ENCODE measurements around the gene HLA-A.
"Not testable (repeated sequence)": the region's sequence is repeated elsewhere in the genome, so short reads cannot be mapped to it uniquely, and the experiment has no call there.

Gene HLA-A

DNA sequence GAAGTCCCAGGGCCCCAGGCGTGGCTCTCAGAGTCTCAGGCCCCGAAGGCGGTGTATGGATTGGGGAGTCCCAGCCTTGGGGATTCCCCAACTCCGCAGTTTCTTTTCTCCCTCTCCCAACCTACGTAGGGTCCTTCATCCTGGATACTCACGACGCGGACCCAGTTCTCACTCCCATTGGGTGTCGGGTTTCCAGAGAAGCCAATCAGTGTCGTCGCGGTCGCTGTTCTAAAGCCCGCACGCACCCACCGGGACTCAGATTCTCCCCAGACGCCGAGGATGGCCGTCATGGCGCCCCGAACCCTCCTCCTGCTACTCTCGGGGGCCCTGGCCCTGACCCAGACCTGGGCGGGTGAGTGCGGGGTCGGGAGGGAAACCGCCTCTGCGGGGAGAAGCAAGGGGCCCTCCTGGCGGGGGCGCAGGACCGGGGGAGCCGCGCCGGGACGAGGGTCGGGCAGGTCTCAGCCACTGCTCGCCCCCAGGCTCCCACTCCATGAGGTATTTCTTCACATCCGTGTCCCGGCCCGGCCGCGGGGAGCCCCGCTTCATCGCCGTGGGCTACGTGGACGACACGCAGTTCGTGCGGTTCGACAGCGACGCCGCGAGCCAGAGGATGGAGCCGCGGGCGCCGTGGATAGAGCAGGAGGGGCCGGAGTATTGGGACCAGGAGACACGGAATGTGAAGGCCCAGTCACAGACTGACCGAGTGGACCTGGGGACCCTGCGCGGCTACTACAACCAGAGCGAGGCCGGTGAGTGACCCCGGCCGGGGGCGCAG is at the start of gene HLA-A:
Gene HLA-A, plus strand, starts transcription at position 258 of the 778 bp plus-strand sequence. Its CDS starts 22 bp downstream, at position 280.
- peak; percentile 95 for DNase-seq (ENCODE audit: low spot score)

DNA sequence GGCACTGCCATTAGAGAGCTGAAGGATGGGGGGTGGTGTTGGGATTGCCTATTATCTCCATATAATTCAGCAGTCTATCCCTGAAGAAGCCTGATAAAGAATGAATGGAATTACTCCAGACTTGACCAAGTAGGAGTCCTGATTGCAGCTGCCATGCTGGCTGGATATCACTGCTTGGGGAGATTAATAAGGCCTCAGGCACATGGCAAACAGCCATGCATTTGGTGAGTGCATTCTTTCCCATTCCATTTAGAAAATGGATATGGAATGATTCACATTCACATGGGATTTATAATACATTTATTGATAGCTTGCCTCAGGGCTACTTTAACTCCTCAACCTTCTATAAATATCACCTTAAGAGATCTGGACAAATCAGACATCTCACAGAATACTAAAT is 49.6 kb upstream of the HLA-A start:
- DNase-seq (ENCODE audit: low spot score), result no peak

DNA sequence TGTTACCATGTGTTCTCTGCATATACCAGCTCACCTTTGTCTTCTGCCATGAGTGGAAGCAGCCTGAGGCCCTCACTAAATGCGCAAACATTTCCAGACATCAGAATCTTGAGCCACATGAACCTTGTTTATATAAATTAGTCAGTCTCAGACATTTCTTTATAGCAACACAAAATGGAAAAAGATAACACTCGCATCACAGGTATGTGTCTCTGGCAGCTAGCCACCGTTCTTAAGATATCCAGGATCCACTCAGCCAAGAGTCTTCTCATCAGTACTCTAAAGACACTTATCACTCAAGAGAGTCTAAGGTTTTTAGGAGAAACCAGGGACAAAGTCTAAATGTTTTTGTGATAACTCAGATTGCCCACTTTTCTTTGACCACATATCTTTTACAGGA is 43.1 kb upstream of the HLA-A start:
- DNase-seq (ENCODE audit: low spot score), result peak; percentile 55

DNA sequence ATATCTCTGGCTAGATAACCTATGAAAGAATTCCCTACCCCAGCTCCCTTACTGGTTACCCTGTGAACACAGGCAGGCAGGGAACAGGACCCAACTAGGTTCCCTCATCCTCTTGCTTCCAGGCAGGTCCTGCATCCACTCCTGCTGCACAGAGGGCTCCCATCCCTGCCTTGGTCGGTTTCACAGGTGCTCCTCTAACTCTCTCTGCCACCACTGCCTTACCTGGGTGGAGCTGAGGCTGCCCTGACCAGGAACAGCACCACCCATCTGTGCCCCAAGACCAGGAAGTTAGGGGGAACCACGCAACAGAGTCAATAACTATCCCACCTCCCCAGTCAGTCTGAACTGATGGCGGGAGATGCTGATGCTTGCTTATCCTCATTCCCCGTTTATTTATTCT is 37.0 kb upstream of the HLA-A start:
- DNase-seq (ENCODE audit: low spot score), result no peak

DNA sequence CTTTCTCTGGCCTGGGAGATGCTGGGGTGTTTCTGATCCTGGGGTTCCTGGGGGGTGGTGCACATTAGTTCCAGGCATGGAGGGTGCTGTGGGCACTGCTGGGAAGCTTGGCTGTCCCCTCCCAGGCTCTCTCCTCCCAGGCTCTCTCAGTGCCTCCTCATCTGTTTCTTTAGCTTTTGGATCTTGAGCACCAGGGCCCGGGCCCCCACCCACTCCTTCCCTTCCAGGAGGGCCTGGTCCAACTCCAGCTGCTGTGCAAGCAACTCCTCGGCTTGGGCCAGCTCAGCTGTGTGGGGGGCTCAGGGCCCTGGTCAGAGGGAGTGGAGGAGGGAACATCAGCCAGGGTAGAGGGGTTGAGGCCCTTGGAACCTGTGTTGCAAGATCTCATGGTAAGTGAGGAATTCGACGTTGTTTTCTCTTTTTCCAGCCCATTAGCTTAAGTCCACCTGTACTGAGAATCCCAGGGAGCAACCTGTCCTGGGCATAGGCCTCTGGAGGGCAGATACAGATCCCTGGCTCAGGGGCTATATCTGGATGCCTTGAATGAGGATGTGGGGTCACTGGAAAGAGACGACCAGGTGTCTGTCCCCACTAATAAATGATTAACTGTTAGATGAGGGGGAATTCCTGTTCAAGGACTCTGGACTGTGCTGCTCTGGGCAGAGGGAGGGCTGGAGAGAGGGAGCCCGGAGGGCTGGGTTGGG is 34.5 kb upstream of the HLA-A start:
- peak; percentile 49 for DNase-seq (ENCODE audit: low spot score)

DNA sequence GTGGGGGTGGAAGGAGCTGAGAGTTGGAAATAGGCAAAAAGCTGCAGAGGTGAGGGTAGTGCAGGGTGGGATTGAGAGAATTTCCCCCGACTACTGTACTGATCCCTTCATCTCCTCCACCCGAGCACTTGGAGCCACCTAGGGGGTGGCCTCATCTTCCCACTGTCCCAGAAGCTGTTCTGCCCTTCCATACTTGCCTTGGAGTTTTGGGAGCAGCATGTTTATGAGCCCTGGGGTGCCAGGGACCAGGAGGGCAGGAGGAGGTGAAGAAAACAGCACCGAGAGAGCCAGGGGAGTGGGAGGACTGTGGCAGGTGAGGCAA is 34.0 kb upstream of the HLA-A start:
- no peak for DNase-seq (ENCODE audit: low spot score)

DNA sequence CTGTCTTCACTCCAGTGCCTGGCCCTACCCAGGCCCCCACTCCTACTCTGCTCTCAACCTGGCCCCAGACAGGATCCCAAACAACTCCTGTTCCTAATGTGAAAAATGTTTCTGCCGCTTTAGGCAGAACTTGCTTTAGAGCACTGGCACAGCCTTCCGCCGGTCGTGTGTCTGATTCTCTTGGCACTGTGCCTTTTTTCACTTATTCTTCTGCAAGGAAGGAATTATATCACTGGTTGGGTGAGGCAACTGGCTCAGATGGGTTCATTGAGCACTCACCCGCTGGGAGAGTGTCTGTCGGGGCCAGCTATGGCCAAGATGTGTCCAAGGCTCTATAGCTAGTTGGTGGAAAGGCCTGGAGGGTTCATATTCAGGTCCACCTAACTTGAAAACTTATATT is 33.6 kb upstream of the HLA-A start:
- DNase-seq (ENCODE audit: low spot score), result peak; percentile 46

DNA sequence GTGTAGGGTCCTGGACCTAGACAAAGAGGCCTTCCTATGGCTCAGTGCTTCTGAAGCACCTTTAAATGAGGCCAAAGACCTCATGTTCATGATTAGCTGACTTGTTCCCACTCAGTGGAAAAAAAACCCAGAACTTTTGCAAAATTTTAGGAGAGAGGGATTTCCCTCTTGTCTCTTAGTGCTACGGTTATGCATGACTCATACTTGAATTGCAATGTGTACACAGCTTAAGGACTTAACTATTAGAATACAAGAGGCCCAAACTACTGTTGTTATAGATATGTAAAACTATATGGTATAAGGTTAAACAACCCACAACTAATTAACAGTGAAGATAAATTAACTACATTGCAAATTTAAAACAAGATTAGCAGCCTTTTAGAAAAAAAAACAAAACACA is 32.3 kb upstream of the HLA-A start:
- no peak for DNase-seq (ENCODE audit: low spot score)

DNA sequence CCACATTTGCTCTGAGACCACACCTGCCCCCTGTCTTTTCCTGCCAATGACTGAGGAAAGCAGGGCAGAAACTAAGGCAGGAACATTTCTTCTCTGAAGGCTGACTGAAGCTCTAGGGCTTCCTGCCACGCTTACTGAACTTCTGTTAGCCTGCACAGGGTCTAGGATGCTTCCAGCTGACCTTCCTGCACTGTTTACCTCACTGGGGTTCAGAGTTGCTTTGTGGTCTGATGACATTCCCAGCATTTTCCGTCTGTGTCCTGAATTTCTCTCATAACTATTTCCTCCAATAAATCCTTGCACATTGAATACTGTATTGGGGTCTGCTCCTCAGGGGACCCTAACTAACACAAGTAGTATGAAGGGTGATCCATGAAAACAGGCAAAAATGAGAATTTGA is 29.5 kb upstream of the HLA-A start:
- DNase-seq (ENCODE audit: low spot score), result no peak

DNA sequence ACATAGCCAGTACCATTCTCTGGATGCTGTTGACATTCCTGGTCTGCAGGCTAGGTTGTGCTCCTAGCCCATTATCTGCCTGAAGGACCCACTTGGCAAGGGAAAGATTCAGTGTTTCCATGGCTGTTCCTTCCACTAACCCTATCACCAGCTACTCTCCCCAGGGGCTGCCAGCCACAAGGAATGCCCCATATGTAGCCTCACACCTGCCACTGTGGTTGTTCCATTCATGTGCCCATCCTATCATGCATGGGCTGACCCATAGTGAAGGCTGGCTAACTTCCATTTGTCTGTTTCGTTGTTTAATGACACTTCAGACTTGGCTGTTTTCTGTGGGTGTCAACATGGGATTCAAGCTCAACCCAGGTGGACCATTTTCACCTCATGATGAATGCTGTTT is 25.6 kb upstream of the HLA-A start:
- DNase-seq (ENCODE audit: low spot score), result no peak

DNA sequence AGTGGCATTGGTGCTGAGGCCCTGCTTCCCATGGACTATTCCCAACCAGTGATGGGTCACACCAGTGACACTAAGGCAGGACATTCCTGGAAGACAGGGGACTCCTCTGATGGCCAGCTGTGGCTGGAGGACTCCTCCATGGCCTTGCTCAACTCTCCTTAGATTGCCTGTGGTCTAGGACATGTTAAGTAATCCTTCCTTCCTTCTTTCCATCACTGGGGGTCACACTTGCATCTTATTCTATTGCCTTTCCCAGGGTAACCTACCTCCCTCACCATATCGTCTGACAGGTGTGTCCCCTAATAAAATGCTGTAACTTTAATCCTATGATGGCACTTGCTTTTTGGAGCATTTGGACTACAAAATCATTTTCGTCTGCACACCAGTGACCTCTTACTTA is 24.5 kb upstream of the HLA-A start:
- DNase-seq (ENCODE audit: low spot score), result no peak

DNA sequence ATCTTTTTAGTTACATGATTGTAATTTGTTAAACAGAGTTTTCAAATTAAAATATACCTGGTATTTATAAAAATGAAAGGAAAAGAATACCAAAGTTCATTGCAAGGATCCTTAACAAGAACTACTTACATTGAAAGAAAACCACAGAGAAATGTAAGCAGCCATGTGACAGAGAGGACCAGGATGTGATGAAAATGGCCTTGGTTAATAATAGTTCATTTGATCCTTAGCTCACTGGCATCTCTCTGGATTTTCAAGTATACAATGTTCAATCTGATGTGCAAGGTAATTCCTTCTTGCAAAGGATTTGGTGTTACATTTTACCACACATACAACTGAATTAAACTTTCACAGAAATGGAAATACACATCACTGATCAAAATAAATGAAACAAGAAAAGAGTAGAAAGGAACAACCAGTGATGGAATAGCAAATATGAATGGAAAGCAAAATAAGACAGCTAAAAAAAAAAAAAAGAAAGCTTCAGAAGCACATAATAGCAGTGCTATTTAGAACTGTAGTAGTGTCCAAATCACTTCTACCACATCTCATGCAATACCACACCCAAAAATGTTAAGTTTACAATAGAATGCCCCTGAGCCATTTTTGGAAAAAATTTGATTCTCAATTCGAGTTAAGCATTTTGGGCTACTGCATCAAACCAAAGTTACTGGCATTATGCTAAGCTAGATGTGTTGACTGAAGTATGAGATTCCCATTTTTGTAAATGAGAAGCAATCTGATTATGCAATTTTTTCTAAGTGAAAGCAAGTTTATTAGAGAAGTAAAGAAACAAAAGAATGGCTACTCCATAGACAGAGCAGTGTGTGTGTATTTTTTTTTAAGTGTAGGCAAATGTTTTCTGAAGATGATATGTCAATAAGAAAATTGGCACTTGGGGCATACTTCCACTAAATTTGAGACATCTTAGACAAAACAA is 22.6 kb upstream of the HLA-A start:
- DNase-seq (ENCODE audit: low spot score), result no peak

DNA sequence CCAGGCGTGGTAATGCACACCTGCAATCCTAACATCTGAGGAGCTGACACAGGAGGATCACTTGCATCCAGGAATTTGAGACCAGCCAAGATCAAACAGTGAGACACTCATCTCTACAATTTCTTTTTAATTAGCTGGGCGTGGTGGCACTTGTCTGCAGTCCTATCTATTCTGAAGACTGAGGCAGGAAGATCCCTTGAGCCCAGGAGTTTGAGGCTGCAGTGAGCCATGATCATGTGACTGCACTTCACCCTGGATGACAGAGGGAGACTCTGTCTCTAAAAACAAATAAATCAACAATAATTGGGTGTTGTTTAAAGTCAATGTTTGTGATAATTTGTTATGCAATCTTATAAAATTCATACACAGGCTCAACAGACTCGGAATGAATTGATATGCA is 18.0 kb upstream of the HLA-A start:
- DNase-seq (ENCODE audit: low spot score), result no peak

DNA sequence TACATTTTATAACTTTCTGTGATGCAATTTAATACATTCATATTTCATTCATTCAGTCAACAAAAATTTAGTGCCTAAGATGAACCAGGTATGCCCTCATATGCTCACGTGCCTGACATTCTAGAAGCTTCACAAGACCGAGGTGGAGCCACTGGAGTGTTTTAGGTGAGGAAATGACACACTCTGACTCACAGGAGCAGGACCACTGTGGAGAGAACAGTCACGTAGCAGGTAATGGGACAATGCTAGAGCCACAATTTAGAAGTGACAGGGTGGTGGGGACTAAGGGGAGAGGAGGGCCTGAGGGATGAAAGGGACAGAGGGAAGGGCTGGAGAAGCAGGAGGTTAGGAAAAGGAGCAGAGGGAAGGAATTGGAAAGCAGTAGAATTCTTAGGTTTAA is 17.6 kb upstream of the HLA-A start:
- peak; percentile 79 for DNase-seq (ENCODE audit: low spot score)

DNA sequence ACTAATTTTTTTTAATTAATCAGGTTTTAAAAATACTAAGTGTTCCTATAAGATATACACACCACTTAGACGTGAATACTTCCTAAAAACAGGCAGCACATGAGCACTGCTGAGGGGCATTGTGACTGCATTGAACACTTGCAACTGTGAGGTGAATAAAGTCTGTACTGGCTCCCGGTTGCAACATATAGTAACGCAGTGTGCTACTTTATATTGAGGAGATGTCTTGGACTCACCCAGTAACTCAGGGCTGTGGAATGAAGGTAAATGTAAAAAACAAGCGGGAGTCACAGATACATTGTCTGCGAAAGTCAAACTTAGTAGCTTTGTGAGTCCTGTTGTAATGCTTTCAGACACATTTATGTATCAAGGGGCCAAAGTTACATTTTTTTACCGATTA is 17.0 kb upstream of the HLA-A start:
- DNase-seq (ENCODE audit: low spot score), result no peak

DNA sequence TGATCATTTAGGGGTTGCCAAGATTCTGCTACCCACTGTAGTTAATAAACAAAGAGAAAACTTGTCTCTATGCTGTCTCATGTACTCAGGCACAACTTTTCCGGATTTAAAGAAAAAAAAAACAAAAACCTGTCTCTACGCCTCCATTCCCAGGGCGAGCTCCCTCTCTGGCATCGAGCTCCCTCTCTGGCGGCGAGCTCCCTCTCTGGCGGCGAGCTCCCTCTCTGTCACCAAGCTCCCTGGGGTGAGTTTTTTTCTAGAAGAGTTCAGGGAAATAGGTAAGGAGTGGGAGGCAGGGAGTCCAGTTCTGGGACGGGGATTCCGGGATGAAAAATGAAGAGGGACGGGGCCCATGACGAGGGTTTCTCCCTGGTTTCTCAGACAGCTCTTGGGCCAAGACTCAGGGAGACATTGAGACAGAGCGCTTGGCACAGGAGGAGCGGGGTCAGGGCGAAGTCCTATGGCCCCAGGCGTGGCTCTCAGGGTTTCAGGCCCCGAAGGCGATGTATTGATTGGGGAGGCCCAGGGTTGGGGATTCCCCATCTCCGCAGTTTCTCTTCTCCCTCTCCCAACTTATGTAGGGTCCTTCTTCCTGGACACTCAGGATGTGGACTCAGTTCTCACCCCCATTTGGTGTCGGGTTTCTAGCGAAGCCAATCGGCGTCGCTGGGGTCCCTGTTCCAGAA is 16.5 kb upstream of the HLA-A start:
- DNase-seq (ENCODE audit: low spot score), result no peak

DNA sequence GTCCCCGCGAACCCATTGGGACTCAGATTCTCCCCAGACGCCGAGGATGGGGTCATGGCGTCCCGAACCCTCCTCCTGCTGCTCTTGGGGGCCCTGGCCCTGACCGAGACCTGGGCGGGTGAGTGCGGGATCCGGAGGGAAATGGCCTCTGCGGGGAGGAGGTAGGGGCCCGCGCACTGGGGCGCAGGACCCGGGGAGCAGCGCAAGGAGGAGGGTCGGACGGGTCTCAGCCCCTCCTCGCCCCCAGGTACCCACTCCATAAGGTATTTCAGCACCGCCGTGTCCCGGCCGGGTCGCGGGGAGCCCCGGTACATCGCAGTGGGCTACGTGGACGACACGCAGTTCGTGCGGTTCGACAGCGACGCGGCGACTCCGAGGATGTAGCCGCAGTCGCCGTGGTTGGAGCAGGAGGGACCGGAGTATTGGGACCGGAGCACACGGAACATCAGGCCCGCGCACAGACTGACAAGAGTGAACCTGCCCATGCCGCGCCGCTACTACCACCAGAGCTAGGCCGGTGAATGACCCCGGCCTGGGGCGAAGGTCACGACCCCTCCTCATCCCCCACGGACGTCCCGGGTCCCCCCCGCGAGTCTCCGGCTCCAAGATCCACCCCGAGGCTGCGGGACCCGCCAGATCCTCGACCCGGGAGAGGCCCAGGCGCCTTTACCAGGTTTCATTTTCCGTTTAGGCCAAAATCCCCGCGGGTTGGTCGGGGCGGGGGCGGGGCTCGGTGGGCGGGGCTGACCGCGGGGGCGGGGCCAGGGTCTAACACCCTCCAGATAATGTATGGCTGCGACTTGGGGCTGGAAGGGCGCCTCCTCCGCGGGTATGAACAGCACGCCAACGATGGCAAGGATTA is 15.7 kb upstream of the HLA-A start:
- DNase-seq (ENCODE audit: low spot score), result peak; percentile 62

DNA sequence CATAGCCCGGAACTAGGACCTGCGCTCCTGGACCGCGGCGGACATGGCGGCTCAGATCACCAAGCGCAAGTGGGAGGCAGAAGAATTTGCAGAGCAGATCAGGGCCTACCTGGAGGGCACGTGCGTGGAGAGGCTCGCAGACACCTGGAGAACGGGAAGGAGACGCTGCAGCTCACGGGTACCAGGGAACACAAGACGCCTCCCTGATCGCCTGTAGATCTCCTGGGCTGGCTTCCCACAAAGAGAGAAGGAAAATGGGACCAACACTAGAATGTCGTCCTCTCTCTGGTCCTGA is 15.1 kb upstream of the HLA-A start:
- no peak for DNase-seq (ENCODE audit: low spot score)

DNA sequence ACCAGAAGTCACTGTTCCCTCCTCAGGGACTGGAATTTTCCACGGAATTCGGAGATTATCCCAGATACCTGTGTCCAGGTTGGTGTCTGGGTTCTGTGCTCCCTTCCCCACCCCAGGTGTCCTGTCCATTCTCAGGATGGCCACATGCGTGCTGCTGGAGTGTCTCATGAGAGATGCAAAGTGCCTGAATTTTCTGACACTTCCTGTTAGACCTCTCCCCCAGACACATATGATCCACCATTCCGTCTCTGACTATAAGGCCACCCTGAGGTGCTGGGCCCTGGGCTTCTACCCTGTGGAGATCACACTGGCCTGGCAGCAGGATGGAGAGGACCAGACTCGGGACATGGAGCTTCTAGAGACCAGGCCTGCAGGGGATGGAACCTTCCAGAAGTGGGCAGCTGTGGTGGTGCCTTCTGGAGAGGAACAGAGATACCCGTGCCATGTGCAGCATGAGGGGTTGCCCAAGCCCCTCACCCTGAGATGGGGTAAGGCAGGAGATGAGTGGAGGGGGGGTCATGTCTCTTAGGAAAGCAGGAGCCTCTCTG is 14.4 kb upstream of the HLA-A start:
- no peak for DNase-seq (ENCODE audit: low spot score)

DNA sequence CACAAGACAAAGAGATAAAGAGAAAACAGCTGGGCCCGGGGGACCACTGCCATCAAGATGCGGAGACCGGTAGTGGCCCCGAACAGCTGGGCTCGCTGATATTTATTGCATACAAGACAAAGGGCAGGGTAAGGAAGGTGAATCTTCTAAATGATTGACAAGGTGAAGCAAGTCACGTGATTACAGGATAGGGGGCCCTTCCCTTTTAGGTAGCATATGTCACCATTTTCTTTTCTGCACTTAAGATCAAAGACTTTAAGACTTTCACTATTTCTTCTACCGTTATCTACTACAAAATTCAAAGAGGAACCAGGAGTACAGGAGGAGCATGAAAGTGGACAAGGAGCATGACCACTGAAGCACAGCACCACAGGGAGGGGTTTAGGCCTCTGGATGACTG is 12.3 kb upstream of the HLA-A start:
- not testable (repeated sequence) for DNase-seq (ENCODE audit: low spot score)

DNA sequence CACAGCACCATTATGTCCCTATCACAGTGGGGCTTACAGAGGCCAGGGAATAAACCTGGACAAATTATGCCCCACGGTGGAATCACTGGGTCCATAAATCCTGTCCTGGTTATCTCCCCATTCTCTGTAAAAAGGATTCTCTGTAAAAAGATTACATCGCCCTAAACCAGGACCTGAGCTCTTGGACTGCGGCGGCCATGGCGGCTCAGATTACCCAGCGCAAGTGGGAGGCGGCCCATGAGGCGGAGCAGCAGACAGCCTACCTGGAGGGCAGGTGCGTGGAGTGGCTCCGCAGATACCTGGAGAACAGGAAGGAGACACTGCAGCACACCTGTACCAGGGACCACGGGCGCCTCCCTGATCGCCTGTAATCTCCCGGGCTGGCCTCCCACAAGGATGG is 8.4 kb upstream of the HLA-A start:
- no peak for DNase-seq (ENCODE audit: low spot score)
